ENCODE results near the gene SIX4. TPM values are rescaled to one million over a fixed set of nuclear protein-coding genes. Genes with fewer than 3 reads are reported as not detected.

The SIX4 gene
- total RNA-seq (2014; rRNA removed; shearing (Covaris generic); ENCODE audit: low replicate concordance), result 53.8 and 61.6 TPM in 2 replicates

DNA sequence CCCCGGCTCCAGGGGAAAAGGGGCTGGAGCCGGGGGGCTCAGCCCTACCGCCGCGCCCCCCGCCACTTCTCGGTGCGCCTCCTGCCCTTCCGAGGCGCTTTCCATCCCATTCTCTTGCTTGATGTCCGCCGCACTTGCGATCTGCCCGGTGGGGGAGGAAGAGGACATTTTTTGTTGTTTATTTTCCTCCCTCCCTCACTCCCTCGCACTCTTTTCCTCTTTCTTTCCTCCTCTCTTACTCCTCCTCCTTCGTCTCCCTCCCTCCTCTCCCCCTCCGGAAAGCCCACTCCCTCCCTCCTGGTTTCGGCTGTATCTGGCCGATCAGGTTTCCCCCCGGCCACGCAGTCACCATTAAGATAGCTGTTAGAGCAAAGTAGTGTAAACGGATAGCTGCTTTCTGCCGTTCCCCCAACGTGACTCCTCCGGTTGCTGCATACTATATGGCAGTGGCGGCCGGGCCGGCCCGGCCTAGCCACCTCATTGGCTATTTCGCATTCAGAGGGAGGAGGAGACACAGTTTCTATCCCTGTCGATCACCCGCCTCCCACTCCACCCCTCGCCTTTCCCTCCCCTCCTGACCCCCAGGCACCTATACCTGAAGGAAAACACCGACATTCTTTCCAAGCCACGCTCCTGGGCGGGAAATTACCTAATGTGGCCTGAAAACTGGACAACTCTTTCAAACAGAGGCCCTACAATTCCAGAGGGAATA, at the start of gene SIX4:
Gene SIX4 (minus strand): TSS at position 445 of the 712 bp plus-strand sequence. CDS start 277 bp downstream, at position 168.
- Histone ChIP-seq H3K4me2 (ENCODE audit: low read depth, low read length, poor library complexity, severe bottlenecking) (peak within 1 kb of the TSS; percentile 97), H3K36me3 (ENCODE audit: insufficient read depth, low read length) (peaks cover 26% of the 10 kb centered on the region), H3K9me2 (replicated peaks; ENCODE audit: insufficient read depth, low read length) (no peaks in the 10 kb centered on the region), H3K4me1 (ENCODE audit: low read length) (peaks cover 43% of the 10 kb centered on the region), H3K9ac (ENCODE audit: low read length) (peak within 1 kb of the TSS; percentile 89), H3K4me3 (ENCODE audit: low read length) (peak within 1 kb of the TSS; percentile 91), H4K20me1 (ENCODE audit: insufficient read depth, low read depth, low read length) (peaks cover 22% of the 10 kb centered on the region), H3K79me2 (ENCODE audit: low read length) (peaks cover 50% of the 10 kb centered on the region), H3K27ac (ENCODE audit: low read length) (peak within 1 kb of the TSS; percentile 84), H2AFZ (ENCODE audit: low read length) (peak within 1 kb of the TSS; percentile 74; the same call in 1 of the 2 replicates), H3K27me3 (ENCODE audit: low read length) (no peaks in the 10 kb centered on the region), H3K9me3 (ENCODE audit: low read length) (no peaks in the 10 kb centered on the region)
- peak; percentile 90 for DNase-seq

DNA sequence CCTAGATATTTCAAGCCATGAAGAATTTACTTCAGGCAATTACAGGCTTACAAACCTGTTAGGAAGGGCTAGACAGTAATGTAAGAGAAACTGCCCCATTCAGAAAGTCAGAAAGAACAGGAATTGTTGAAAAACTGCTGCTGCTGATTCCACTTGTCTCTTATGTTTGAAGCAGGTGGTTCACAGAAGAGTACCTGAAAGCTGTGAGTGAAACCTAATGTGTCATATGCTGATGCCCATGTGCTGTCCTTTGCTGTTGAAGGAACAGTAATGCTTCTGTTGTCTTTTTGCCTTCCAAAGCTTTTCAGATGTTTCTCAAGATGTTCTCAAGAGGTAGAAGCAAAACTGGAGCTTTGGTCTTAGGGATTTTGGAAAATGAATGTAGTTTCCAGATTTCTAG, 49.4 kb upstream of the SIX4 start:
- Histone ChIP-seq H2AFZ (ENCODE audit: low read length) (no peak overlapping the region), H3K9me3 (ENCODE audit: low read length) (no peaks in the 10 kb centered on the region), H3K27ac (ENCODE audit: low read length) (peak overlapping the region; percentile 16; the same call in 1 of the 2 replicates), H3K4me1 (ENCODE audit: low read length) (peaks cover 32% of the 10 kb centered on the region), H3K4me2 (ENCODE audit: low read depth, low read length, poor library complexity, severe bottlenecking) (no peak overlapping the region), H3K4me3 (ENCODE audit: low read length) (no peak overlapping the region), H4K20me1 (ENCODE audit: insufficient read depth, low read depth, low read length) (no peaks in the 10 kb centered on the region), H3K9me2 (replicated peaks; ENCODE audit: insufficient read depth, low read length) (no peaks in the 10 kb centered on the region), H3K36me3 (ENCODE audit: insufficient read depth, low read length) (peaks cover 15% of the 10 kb centered on the region; the same call in 1 of the 2 replicates), H3K27me3 (ENCODE audit: low read length) (no peaks in the 10 kb centered on the region), H3K79me2 (ENCODE audit: low read length) (peaks cover 98% of the 10 kb centered on the region), H3K9ac (ENCODE audit: low read length) (no peak overlapping the region)
- DNase-seq, result no peak

DNA sequence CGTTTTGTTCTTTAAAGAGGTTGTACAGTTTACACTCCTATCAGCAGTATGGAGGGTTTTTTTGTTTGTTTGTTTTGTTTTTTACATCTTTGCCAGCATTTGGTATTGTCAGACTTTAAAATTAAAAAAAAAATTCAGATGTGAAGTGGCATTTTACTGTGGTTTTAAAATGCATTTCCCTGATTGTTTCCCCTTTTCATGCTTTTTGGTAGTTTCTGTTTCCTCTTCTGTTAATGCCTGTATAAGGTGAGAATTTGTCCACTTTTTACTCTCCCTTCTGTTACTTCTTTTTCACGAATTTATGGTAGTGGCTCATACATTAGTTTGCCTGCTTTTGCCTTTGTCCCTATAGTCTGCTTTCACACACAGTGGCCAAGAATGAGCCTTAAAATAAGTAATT, 47.0 kb upstream of the SIX4 start:
- H3K9ac ChIP-seq (ENCODE audit: low read length), result peak overlapping the region; percentile 13; the same call in 1 of the 2 replicates

DNA sequence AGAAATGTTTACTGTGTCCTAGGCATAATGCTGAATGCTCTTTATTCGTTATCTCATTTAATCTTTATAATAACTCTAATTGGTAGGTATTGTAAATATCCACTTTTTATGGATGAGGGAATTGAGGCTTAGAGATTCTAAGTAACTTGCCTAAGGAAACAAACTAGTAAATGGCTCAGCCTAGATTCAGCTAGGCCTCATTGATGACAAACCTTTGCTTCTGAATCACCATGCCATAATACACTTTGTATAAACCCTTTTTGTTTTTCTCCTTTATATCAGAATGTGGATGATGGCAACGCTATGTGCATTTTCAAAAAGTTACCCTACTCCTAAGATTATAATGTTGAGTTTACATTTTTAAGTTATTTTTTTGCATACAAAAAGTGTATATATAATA, 44.5 kb upstream of the SIX4 start:
- no peak overlapping the region for H3K27ac ChIP-seq (ENCODE audit: low read length)
- no peaks in the 10 kb centered on the region for H3K27me3 ChIP-seq (ENCODE audit: low read length)
- peaks cover 32% of the 10 kb centered on the region for H3K4me1 ChIP-seq (ENCODE audit: low read length)
- H4K20me1 ChIP-seq (ENCODE audit: insufficient read depth, low read depth, low read length), result no peaks in the 10 kb centered on the region
- H3K79me2 ChIP-seq (ENCODE audit: low read length), result peaks cover 97% of the 10 kb centered on the region
- DNase-seq, result no peak
- no peaks in the 10 kb centered on the region for H3K9me2 ChIP-seq (replicated peaks; ENCODE audit: insufficient read depth, low read length)
- no peak overlapping the region for H3K4me2 ChIP-seq (ENCODE audit: low read depth, low read length, poor library complexity, severe bottlenecking)
- no peak overlapping the region for H3K9ac ChIP-seq (ENCODE audit: low read length)
- no peak overlapping the region for H2AFZ ChIP-seq (ENCODE audit: low read length)
- H3K36me3 ChIP-seq (ENCODE audit: insufficient read depth, low read length), result peaks cover 13% of the 10 kb centered on the region; the same call in 1 of the 2 replicates
- no peak overlapping the region for H3K4me3 ChIP-seq (ENCODE audit: low read length)
- H3K9me3 ChIP-seq (ENCODE audit: low read length), result no peaks in the 10 kb centered on the region

More for the DNA sequence above, 47.0 kb upstream of the SIX4 start:
- peaks cover 32% of the 10 kb centered on the region for H3K4me1 ChIP-seq (ENCODE audit: low read length)
- peak overlapping the region; percentile 38 for H3K4me2 ChIP-seq (ENCODE audit: low read depth, low read length, poor library complexity, severe bottlenecking)
- peaks cover 97% of the 10 kb centered on the region for H3K79me2 ChIP-seq (ENCODE audit: low read length)
- H3K27ac ChIP-seq (ENCODE audit: low read length), result peak overlapping the region; percentile 64
- DNase-seq, result peak; percentile 59
- no peaks in the 10 kb centered on the region for H4K20me1 ChIP-seq (ENCODE audit: insufficient read depth, low read depth, low read length)
- peaks cover 16% of the 10 kb centered on the region; the same call in 1 of the 2 replicates for H3K36me3 ChIP-seq (ENCODE audit: insufficient read depth, low read length)
- no peaks in the 10 kb centered on the region for H3K9me3 ChIP-seq (ENCODE audit: low read length)
- 0 out of 2 replicates have a peak overlapping the region, but pooled peaks have one; percentile 0 for H3K4me3 ChIP-seq (ENCODE audit: low read length)
- H3K27me3 ChIP-seq (ENCODE audit: low read length), result no peaks in the 10 kb centered on the region
- no peak overlapping the region for H2AFZ ChIP-seq (ENCODE audit: low read length)
- H3K9me2 ChIP-seq (replicated peaks; ENCODE audit: insufficient read depth, low read length), result no peaks in the 10 kb centered on the region

DNA sequence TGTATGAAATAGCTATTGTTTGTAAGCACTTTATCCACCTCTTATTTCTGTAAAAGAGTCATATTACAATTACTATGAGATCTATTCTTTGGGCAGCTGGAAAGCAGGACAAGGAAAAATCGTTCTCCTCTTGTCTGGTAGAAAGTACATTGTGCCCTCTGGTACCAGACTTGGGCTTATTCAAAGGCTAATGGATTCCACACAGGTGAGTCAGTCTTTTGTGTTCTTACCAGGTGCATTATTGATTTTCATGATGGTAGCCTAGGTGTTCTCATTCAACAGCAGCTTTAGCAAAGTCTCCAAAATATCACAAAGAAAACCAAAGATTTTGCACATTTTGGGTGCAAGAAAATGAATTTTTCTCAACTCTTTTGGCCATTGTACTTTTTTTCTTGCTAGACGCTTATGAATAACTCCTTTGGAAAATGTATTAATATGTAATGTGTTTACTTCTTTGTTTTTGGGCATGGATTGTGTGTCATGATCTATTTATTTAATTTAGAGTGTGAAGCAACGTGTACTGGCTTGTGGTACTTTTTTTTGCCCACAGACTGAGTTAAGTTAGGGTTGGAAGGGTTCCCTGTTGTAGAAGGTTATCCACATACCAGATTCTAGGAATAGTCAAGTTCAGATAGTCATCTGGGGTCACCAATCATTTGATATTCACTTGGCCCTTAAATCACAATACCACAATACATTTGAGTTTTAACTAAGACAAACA, 36.7 kb upstream of the SIX4 start:
- no peak for DNase-seq
- Histone ChIP-seq H3K9ac (ENCODE audit: low read length) (no peak overlapping the region), H3K36me3 (ENCODE audit: insufficient read depth, low read length) (no peaks in the 10 kb centered on the region; the same call in 1 of the 2 replicates), H3K4me2 (ENCODE audit: low read depth, low read length, poor library complexity, severe bottlenecking) (no peak overlapping the region), H2AFZ (ENCODE audit: low read length) (no peak overlapping the region), H3K79me2 (ENCODE audit: low read length) (peaks cover 99% of the 10 kb centered on the region), H3K9me3 (ENCODE audit: low read length) (no peaks in the 10 kb centered on the region), H3K27me3 (ENCODE audit: low read length) (no peaks in the 10 kb centered on the region), H3K27ac (ENCODE audit: low read length) (peak overlapping the region; percentile 2; the same call in 1 of the 2 replicates), H3K9me2 (replicated peaks; ENCODE audit: insufficient read depth, low read length) (no peaks in the 10 kb centered on the region), H3K4me1 (ENCODE audit: low read length) (peaks cover 43% of the 10 kb centered on the region), H4K20me1 (ENCODE audit: insufficient read depth, low read depth, low read length) (no peaks in the 10 kb centered on the region), H3K4me3 (ENCODE audit: low read length) (no peak overlapping the region)

DNA sequence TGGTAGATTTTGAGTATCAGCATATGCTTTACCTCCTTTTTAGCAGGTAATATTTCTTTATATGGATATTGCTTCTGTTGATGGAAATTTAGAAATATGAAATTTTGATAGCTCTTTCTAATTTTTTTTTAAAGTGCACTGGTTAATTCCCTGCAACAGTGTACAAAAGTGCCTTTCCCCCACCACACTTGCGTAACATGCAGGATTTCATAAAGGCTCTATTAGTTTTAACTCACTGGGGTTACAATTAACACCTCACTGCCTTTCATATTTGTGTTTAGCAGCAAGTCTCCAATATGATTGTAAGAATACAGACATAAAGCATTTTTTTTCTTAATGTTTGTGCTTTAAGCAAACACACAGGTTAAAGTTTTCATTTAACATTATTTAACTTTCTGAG, 36.1 kb upstream of the SIX4 start:
- Histone ChIP-seq H3K27me3 (ENCODE audit: low read length) (no peaks in the 10 kb centered on the region), H3K9ac (ENCODE audit: low read length) (no peak overlapping the region), H3K79me2 (ENCODE audit: low read length) (peaks cover 100% of the 10 kb centered on the region), H3K36me3 (ENCODE audit: insufficient read depth, low read length) (no peaks in the 10 kb centered on the region; the same call in 1 of the 2 replicates), H3K4me2 (ENCODE audit: low read depth, low read length, poor library complexity, severe bottlenecking) (no peak overlapping the region), H3K9me2 (replicated peaks; ENCODE audit: insufficient read depth, low read length) (no peaks in the 10 kb centered on the region), H3K27ac (ENCODE audit: low read length) (peak overlapping the region; percentile 2), H2AFZ (ENCODE audit: low read length) (no peak overlapping the region), H3K4me1 (ENCODE audit: low read length) (peaks cover 49% of the 10 kb centered on the region), H3K9me3 (ENCODE audit: low read length) (no peaks in the 10 kb centered on the region), H4K20me1 (ENCODE audit: insufficient read depth, low read depth, low read length) (no peaks in the 10 kb centered on the region), H3K4me3 (ENCODE audit: low read length) (no peak overlapping the region)
- DNase-seq, result no peak

DNA sequence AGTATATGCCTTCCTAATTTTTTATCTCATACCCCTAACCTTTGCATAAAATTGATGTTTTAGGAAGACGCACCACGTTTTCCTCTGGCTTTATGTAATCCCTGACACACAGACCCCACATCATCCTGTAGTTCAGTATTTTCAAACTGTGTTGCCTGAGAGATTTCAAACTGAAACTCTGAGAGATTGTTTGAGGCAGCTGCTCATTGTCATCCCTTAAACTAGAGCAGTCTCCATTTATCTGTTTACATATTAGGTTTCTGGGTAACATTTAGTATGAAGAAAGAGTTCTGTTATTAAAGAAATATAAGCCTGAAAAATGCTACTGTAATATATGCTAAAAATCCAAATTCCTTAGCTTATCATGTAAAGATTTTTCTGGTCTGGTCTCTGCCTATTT, 34.7 kb upstream of the SIX4 start:
- peak overlapping the region; percentile 50 for H3K27ac ChIP-seq (ENCODE audit: low read length)
- no peak overlapping the region for H2AFZ ChIP-seq (ENCODE audit: low read length)
- peak overlapping the region; percentile 2 for H3K4me2 ChIP-seq (ENCODE audit: low read depth, low read length, poor library complexity, severe bottlenecking)
- no peaks in the 10 kb centered on the region for H3K9me2 ChIP-seq (replicated peaks; ENCODE audit: insufficient read depth, low read length)
- H3K79me2 ChIP-seq (ENCODE audit: low read length), result peaks cover 100% of the 10 kb centered on the region
- H3K4me3 ChIP-seq (ENCODE audit: low read length), result no peak overlapping the region
- peaks cover 60% of the 10 kb centered on the region for H3K4me1 ChIP-seq (ENCODE audit: low read length)
- no peak overlapping the region for H3K9ac ChIP-seq (ENCODE audit: low read length)
- no peaks in the 10 kb centered on the region for H3K9me3 ChIP-seq (ENCODE audit: low read length)
- DNase-seq, result no peak
- H3K27me3 ChIP-seq (ENCODE audit: low read length), result no peaks in the 10 kb centered on the region
- no peaks in the 10 kb centered on the region for H4K20me1 ChIP-seq (ENCODE audit: insufficient read depth, low read depth, low read length)
- H3K36me3 ChIP-seq (ENCODE audit: insufficient read depth, low read length), result no peaks in the 10 kb centered on the region; the same call in 1 of the 2 replicates

DNA sequence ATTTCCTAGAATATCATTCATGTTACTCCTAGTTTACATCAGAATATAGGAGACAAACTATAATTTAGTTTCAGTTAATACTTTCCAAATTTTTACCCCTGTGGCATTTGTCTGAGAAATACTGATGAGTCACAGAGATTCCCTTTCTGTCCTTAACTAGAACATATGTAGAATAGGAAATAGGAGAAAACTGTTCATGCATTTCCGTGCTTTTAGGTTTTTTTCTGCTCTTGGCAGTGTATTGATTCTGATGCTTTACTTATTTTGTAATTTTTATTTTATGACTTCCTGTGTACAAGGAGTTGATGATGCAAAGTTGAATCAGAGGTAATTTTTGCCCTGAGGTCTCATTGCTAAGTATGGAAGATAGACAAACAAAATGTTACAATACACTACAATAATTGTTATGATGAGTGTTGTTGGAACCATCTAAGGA, 33.4 kb upstream of the SIX4 start:
- H4K20me1 ChIP-seq (ENCODE audit: insufficient read depth, low read depth, low read length), result no peaks in the 10 kb centered on the region
- no peak overlapping the region for H2AFZ ChIP-seq (ENCODE audit: low read length)
- H3K9me2 ChIP-seq (replicated peaks; ENCODE audit: insufficient read depth, low read length), result no peaks in the 10 kb centered on the region
- no peaks in the 10 kb centered on the region for H3K9me3 ChIP-seq (ENCODE audit: low read length)
- peaks cover 100% of the 10 kb centered on the region for H3K79me2 ChIP-seq (ENCODE audit: low read length)
- peak overlapping the region; percentile 50 for H3K27ac ChIP-seq (ENCODE audit: low read length)
- H3K36me3 ChIP-seq (ENCODE audit: insufficient read depth, low read length), result no peaks in the 10 kb centered on the region; the same call in 1 of the 2 replicates
- peak; percentile 38 for DNase-seq
- H3K4me2 ChIP-seq (ENCODE audit: low read depth, low read length, poor library complexity, severe bottlenecking), result peak overlapping the region; percentile 34
- H3K27me3 ChIP-seq (ENCODE audit: low read length), result no peaks in the 10 kb centered on the region
- H3K4me1 ChIP-seq (ENCODE audit: low read length), result peaks cover 71% of the 10 kb centered on the region
- H3K9ac ChIP-seq (ENCODE audit: low read length), result no peak overlapping the region
- H3K4me3 ChIP-seq (ENCODE audit: low read length), result no peak overlapping the region
